Glutamatergic neuron (in vitro differentiated cells): ENCODE measurements around the gene GRAMD1C. TPM values are rescaled to one million over a fixed set of nuclear protein-coding genes. Genes with fewer than 3 reads are reported as not detected.

Experiments
- DNase-seq: peaks from one replicate; pipeline ENCODE4 v3.0.0; 2022
- H3K27ac Mint-ChIP-seq: one replicate; pipeline ENCODE4 v1.8.0; 2020; ENCODE audit warnings: mild to moderate bottlenecking, mixed read lengths, inconsistent platforms; ENCODE audit not compliant: unreplicated experiment
- H3K27me3 Mint-ChIP-seq: one replicate; pipeline ENCODE4 v1.8.0; 2020; ENCODE audit warnings: mild to moderate bottlenecking, moderate library complexity, mixed read lengths, inconsistent platforms; ENCODE audit not compliant: unreplicated experiment
- H3K36me3 Mint-ChIP-seq: one replicate; pipeline ENCODE4 v1.8.0; 2020; ENCODE audit warnings: mild to moderate bottlenecking, mixed read lengths, inconsistent platforms; ENCODE audit not compliant: unreplicated experiment
- H3K4me1 Mint-ChIP-seq: one replicate; pipeline ENCODE4 v1.8.0; 2020; ENCODE audit warnings: mild to moderate bottlenecking, low read depth, mixed read lengths, inconsistent platforms; ENCODE audit not compliant: unreplicated experiment
- H3K4me3 Mint-ChIP-seq: one replicate; pipeline ENCODE4 v1.8.0; 2020; ENCODE audit warnings: mild to moderate bottlenecking, mixed read lengths, inconsistent platforms; ENCODE audit not compliant: unreplicated experiment
- H3K9me3 Mint-ChIP-seq: one replicate; pipeline ENCODE4 v1.8.0; 2020; ENCODE audit warnings: mild to moderate bottlenecking, moderate library complexity, mixed read lengths, inconsistent platforms; ENCODE audit not compliant: unreplicated experiment
- total RNA-seq: library from RNA; stranded (reverse); fragmentation: NEBNext Ultra II Directional; extraction: Animal tissue kit (Norgen Biotek cat#: 25700); gene quantifications from one replicate; pipeline ENCODE4 v1.2.1, GENCODE V29; 2021; ENCODE audit not compliant: unreplicated experiment
- TF ChIP-seq, protein P1 (sequence below): fragments of 200-600 bp; sonication (generic); IDR thresholded peaks from one replicate; pipeline ENCODE4 v1.5.0; 2021; ENCODE audit not compliant: partially characterized antibody, unreplicated experiment

Gene GRAMD1C
- total RNA-seq, 1 donor from 2014 or later, result 2.1 TPM

GRCh38 chr3:113897373-113897777, 58.8 kb downstream of the GRAMD1C start:
- Mint-ChIP-seq H3K27ac (no peak overlapping the region), H3K36me3 (no peaks in the 10 kb centered on the region), H3K9me3 (no peaks in the 10 kb centered on the region), H3K4me1 (no peaks in the 10 kb centered on the region), H3K27me3 (peaks cover 3% of the 10 kb centered on the region), H3K4me3 (no peak overlapping the region)
- TF ChIP-seq, protein P1, sequence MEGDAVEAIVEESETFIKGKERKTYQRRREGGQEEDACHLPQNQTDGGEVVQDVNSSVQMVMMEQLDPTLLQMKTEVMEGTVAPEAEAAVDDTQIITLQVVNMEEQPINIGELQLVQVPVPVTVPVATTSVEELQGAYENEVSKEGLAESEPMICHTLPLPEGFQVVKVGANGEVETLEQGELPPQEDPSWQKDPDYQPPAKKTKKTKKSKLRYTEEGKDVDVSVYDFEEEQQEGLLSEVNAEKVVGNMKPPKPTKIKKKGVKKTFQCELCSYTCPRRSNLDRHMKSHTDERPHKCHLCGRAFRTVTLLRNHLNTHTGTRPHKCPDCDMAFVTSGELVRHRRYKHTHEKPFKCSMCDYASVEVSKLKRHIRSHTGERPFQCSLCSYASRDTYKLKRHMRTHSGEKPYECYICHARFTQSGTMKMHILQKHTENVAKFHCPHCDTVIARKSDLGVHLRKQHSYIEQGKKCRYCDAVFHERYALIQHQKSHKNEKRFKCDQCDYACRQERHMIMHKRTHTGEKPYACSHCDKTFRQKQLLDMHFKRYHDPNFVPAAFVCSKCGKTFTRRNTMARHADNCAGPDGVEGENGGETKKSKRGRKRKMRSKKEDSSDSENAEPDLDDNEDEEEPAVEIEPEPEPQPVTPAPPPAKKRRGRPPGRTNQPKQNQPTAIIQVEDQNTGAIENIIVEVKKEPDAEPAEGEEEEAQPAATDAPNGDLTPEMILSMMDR, result no peak
- DNase-seq, result no peak

DNA sequence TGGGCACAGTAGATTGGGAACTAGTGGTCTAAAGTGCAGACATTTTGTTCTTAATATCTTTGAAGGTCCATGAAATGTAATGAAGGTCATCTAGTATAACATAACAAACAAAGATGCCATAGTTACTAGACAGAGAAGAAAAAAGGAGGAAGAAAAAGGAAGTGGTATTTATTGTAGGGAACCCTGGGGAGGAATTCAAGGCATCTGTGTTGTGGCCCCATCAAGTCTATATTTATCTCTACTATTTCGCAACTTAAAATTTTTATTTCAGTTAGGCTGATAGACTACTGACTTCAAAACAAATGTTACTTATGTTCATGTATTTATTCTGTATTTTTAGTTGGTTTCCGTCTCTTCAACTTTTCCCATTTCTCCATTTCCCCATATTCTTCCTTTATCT, 60.3 kb downstream of the GRAMD1C start:
- no peak overlapping the region for H3K27ac Mint-ChIP-seq
- no peaks in the 10 kb centered on the region for H3K9me3 Mint-ChIP-seq
- H3K36me3 Mint-ChIP-seq, result no peaks in the 10 kb centered on the region
- no peak for DNase-seq
- no peaks in the 10 kb centered on the region for H3K4me1 Mint-ChIP-seq
- peaks cover 3% of the 10 kb centered on the region for H3K27me3 Mint-ChIP-seq
- no peak overlapping the region for H3K4me3 Mint-ChIP-seq
- TF ChIP-seq, protein P1, result no peak

DNA sequence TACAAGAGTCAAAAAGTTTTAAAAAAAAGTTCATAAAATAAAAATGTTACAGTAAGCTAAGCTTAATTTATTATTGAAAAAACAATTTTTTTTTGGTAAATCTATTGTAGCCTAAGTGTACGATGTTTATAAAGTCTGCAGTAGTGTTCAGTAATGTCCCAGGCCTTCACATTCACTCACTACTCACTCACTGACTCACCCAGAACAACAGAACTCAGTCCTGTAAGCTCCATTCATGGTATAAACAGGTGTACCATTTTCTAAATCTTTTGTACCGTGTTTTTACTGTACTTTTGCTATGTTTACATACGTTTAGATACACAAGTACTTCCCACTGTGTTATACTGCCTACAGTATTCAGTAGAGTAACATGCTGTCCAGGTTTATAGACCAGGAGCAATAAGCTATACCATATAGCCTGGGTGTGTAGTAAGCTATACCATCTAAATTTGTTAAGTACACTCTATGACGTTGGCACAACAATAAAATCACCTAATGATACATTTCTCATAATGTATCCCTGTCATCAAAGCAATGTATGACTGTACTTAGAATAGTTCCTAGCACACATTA, 68.1 kb downstream of the GRAMD1C start:
- no peak for DNase-seq
- Mint-ChIP-seq H3K36me3 (no peaks in the 10 kb centered on the region), H3K9me3 (no peaks in the 10 kb centered on the region), H3K4me1 (no peaks in the 10 kb centered on the region), H3K27ac (no peak overlapping the region), H3K27me3 (no peaks in the 10 kb centered on the region), H3K4me3 (no peak overlapping the region)
- TF ChIP-seq, protein P1, result no peak

- no peak for DNase-seq
- Mint-ChIP-seq H3K9me3 (no peaks in the 10 kb centered on the region), H3K36me3 (no peaks in the 10 kb centered on the region)
These were observed 69.5 kb downstream of the GRAMD1C start for GRCh38 chr3:113908133-113908532.

DNA sequence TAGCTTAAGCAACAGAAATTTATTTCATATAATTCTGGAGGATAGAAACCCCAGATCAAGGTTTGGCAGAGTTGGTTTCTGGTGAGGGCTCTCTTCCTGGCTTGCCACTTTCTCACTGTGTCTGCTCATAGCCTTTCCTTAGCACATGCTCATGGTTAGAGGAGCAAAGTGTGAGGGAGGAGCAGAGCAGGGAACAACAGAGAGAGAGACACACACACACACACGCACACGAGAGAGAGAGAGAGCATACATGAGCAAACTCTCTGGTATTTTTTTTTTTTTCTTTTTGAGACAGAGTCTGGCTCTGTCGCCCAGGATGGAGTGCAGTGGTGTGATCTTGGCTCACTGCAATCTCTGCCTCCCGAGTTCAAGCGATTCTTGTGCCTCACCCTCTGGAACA, 72.4 kb downstream of the GRAMD1C start:
- Mint-ChIP-seq H3K4me1 (no peaks in the 10 kb centered on the region), H3K27ac (no peak overlapping the region), H3K4me3 (no peak overlapping the region), H3K36me3 (no peaks in the 10 kb centered on the region), H3K9me3 (no peaks in the 10 kb centered on the region), H3K27me3 (no peaks in the 10 kb centered on the region)
- TF ChIP-seq, protein P1, result no peak
- DNase-seq, result no peak

More at GRCh38 chr3:113908133-113908532, 69.5 kb downstream of the GRAMD1C start:
- TF ChIP-seq, protein P1, result no peak
- Mint-ChIP-seq H3K4me1 (no peaks in the 10 kb centered on the region), H3K27me3 (no peaks in the 10 kb centered on the region), H3K27ac (no peak overlapping the region), H3K4me3 (no peak overlapping the region)
